Measurements from ENCODE around the gene ERI2.
"Not testable (repeated sequence)": the region's sequence is repeated elsewhere in the genome, so short reads cannot be mapped to it uniquely, and the experiment has no call there.

Gene ERI2

GRCh38 chr16:20818929-20819585 is 12.8 kb upstream of the ERI2 start:
- H3K27me3 ChIP-seq (ENCODE audit: control insufficient read depth in 1 of 2, insufficient read depth in 2 of 2, low read length in 2 of 2): no peaks in the 10 kb centered on the region
- no peaks in the 10 kb centered on the region for H3K36me3 ChIP-seq (ENCODE audit: control insufficient read depth in 2 of 2, insufficient read depth in 2 of 2, low read length in 2 of 2)
- H3K9ac ChIP-seq (ENCODE audit: low read length in 2 of 2): no peak overlapping the region
- no peak overlapping the region for H3K27ac ChIP-seq (ENCODE audit: low read length)
- H3K4me1 ChIP-seq (ENCODE audit: control insufficient read depth, insufficient read depth, low read length): no peaks in the 10 kb centered on the region
- no peaks in the 10 kb centered on the region for H3K9me3 ChIP-seq (ENCODE audit: control insufficient read depth in 2 of 2, low read length in 2 of 2)
- H3K4me3 ChIP-seq (ENCODE audit: low read length in 2 of 2): no peak overlapping the region

GRCh38 chr16:20814784-20815183 is 8.5 kb upstream of the ERI2 start:
- Histone ChIP-seq H3K9me3 (ENCODE audit: control insufficient read depth in 2 of 2, low read length in 2 of 2) (no peaks in the 10 kb centered on the region), H3K36me3 (ENCODE audit: control insufficient read depth in 2 of 2, insufficient read depth in 2 of 2, low read length in 2 of 2) (no peaks in the 10 kb centered on the region), H3K27me3 (ENCODE audit: control insufficient read depth in 1 of 2, insufficient read depth in 2 of 2, low read length in 2 of 2) (no peaks in the 10 kb centered on the region), H3K9ac (ENCODE audit: low read length in 2 of 2) (no peak overlapping the region), H3K4me3 (ENCODE audit: low read length in 2 of 2) (no peak overlapping the region), H3K27ac (ENCODE audit: low read length) (no peak overlapping the region), H3K4me1 (ENCODE audit: control insufficient read depth, insufficient read depth, low read length) (no peaks in the 10 kb centered on the region)

GRCh38 chr16:20812510-20812909 is 6.2 kb upstream of the ERI2 start:
- H3K36me3 ChIP-seq (ENCODE audit: control insufficient read depth in 2 of 2, insufficient read depth in 2 of 2, low read length in 2 of 2): no peaks in the 10 kb centered on the region
- no peak overlapping the region for H3K4me3 ChIP-seq (ENCODE audit: low read length in 2 of 2)
- H3K27me3 ChIP-seq (ENCODE audit: control insufficient read depth in 1 of 2, insufficient read depth in 2 of 2, low read length in 2 of 2): no peaks in the 10 kb centered on the region
- no peaks in the 10 kb centered on the region for H3K4me1 ChIP-seq (ENCODE audit: control insufficient read depth, insufficient read depth, low read length)
- H3K9me3 ChIP-seq (ENCODE audit: control insufficient read depth in 2 of 2, low read length in 2 of 2): no peaks in the 10 kb centered on the region
- no peak overlapping the region for H3K9ac ChIP-seq (ENCODE audit: low read length in 2 of 2)
- no peak overlapping the region for H3K27ac ChIP-seq (ENCODE audit: low read length)

GRCh38 chr16:20811889-20812439 is 5.7 kb upstream of the ERI2 start:
- H3K36me3 ChIP-seq (ENCODE audit: control insufficient read depth in 2 of 2, insufficient read depth in 2 of 2, low read length in 2 of 2): no peaks in the 10 kb centered on the region
- no peak overlapping the region for H3K27ac ChIP-seq (ENCODE audit: low read length)
- no peaks in the 10 kb centered on the region for H3K9me3 ChIP-seq (ENCODE audit: control insufficient read depth in 2 of 2, low read length in 2 of 2)
- peaks cover 5% of the 10 kb centered on the region for H3K4me1 ChIP-seq (ENCODE audit: control insufficient read depth, insufficient read depth, low read length)
- H3K4me3 ChIP-seq (ENCODE audit: low read length in 2 of 2): no peak overlapping the region
- H3K27me3 ChIP-seq (ENCODE audit: control insufficient read depth in 1 of 2, insufficient read depth in 2 of 2, low read length in 2 of 2): no peaks in the 10 kb centered on the region
- H3K9ac ChIP-seq (ENCODE audit: low read length in 2 of 2): no peak overlapping the region

- Histone ChIP-seq H3K27ac (ENCODE audit: low read length) (no peak overlapping the region), H3K9ac (ENCODE audit: low read length in 2 of 2) (no peak overlapping the region), H3K9me3 (ENCODE audit: control insufficient read depth in 2 of 2, low read length in 2 of 2) (no peaks in the 10 kb centered on the region), H3K4me3 (ENCODE audit: low read length in 2 of 2) (no peak overlapping the region), H3K27me3 (ENCODE audit: control insufficient read depth in 1 of 2, insufficient read depth in 2 of 2, low read length in 2 of 2) (no peaks in the 10 kb centered on the region), H3K36me3 (ENCODE audit: control insufficient read depth in 2 of 2, insufficient read depth in 2 of 2, low read length in 2 of 2) (no peaks in the 10 kb centered on the region), H3K4me1 (ENCODE audit: control insufficient read depth, insufficient read depth, low read length) (peaks cover 8% of the 10 kb centered on the region)
These were observed 1.6 kb upstream of the ERI2 start for GRCh38 chr16:20807862-20808261.

- peak overlapping the region; percentile 87 for H3K27ac ChIP-seq (ENCODE audit: low read length)
These were observed 546 bp downstream of the ERI2 start for GRCh38 chr16:20805684-20806167.

GRCh38 chr16:20803561-20804214 is 2.6 kb downstream of the ERI2 start:
- no peaks in the 10 kb centered on the region for H3K9me3 ChIP-seq (ENCODE audit: control insufficient read depth in 2 of 2, low read length in 2 of 2)
- no peak overlapping the region for H3K4me3 ChIP-seq (ENCODE audit: low read length in 2 of 2)
- peaks cover 8% of the 10 kb centered on the region for H3K4me1 ChIP-seq (ENCODE audit: control insufficient read depth, insufficient read depth, low read length)
- H3K36me3 ChIP-seq (ENCODE audit: control insufficient read depth in 2 of 2, insufficient read depth in 2 of 2, low read length in 2 of 2): peaks cover 0 to 3% of the 10 kb centered on the region in 2 donors
- no peaks in the 10 kb centered on the region for H3K27me3 ChIP-seq (ENCODE audit: control insufficient read depth in 1 of 2, insufficient read depth in 2 of 2, low read length in 2 of 2)
- H3K9ac ChIP-seq (ENCODE audit: low read length in 2 of 2): no peak overlapping the region
- H3K27ac ChIP-seq (ENCODE audit: low read length): no peak overlapping the region

More at GRCh38 chr16:20805684-20806167, 546 bp downstream of the ERI2 start:
- not testable (repeated sequence) for H3K27me3 ChIP-seq (ENCODE audit: control insufficient read depth in 1 of 2, insufficient read depth in 2 of 2, low read length in 2 of 2); H3K4me1 ChIP-seq (ENCODE audit: control insufficient read depth, insufficient read depth, low read length); H3K9me3 ChIP-seq (ENCODE audit: control insufficient read depth in 2 of 2, low read length in 2 of 2); H3K36me3 ChIP-seq (ENCODE audit: control insufficient read depth in 2 of 2, insufficient read depth in 2 of 2, low read length in 2 of 2)
- Histone ChIP-seq H3K9ac (ENCODE audit: low read length in 2 of 2) (peak overlapping the region; percentile 88 to 90), H3K4me3 (ENCODE audit: low read length in 2 of 2) (peak overlapping the region; percentile 77 to 94)

GRCh38 chr16:20803192-20803560 is 3.1 kb downstream of the ERI2 start:
- Histone ChIP-seq H3K9me3 (ENCODE audit: control insufficient read depth in 2 of 2, low read length in 2 of 2) (no peaks in the 10 kb centered on the region), H3K27ac (ENCODE audit: low read length) (no peak overlapping the region), H3K4me1 (ENCODE audit: control insufficient read depth, insufficient read depth, low read length) (peaks cover 8% of the 10 kb centered on the region), H3K9ac (ENCODE audit: low read length in 2 of 2) (no peak overlapping the region), H3K36me3 (ENCODE audit: control insufficient read depth in 2 of 2, insufficient read depth in 2 of 2, low read length in 2 of 2) (peaks cover 0 to 4% of the 10 kb centered on the region in 2 donors), H3K4me3 (ENCODE audit: low read length in 2 of 2) (no peak overlapping the region), H3K27me3 (ENCODE audit: control insufficient read depth in 1 of 2, insufficient read depth in 2 of 2, low read length in 2 of 2) (no peaks in the 10 kb centered on the region)

- Histone ChIP-seq H3K27ac (ENCODE audit: low read length) (no peak overlapping the region), H3K27me3 (ENCODE audit: control insufficient read depth in 1 of 2, insufficient read depth in 2 of 2, low read length in 2 of 2) (no peaks in the 10 kb centered on the region), H3K4me1 (ENCODE audit: control insufficient read depth, insufficient read depth, low read length) (no peaks in the 10 kb centered on the region), H3K9ac (ENCODE audit: low read length in 2 of 2) (no peak overlapping the region), H3K9me3 (ENCODE audit: control insufficient read depth in 2 of 2, low read length in 2 of 2) (no peaks in the 10 kb centered on the region), H3K36me3 (ENCODE audit: control insufficient read depth in 2 of 2, insufficient read depth in 2 of 2, low read length in 2 of 2) (peaks cover 4 to 7% of the 10 kb centered on the region in 2 donors), H3K4me3 (ENCODE audit: low read length in 2 of 2) (no peak overlapping the region)
These were observed 5.0 kb downstream of the ERI2 start for GRCh38 chr16:20801278-20801677.

- H3K4me1 ChIP-seq (ENCODE audit: control insufficient read depth, insufficient read depth, low read length): no peaks in the 10 kb centered on the region
- no peak overlapping the region for H3K4me3 ChIP-seq (ENCODE audit: low read length in 2 of 2)
- no peaks in the 10 kb centered on the region for H3K27me3 ChIP-seq (ENCODE audit: control insufficient read depth in 1 of 2, insufficient read depth in 2 of 2, low read length in 2 of 2)
- no peak overlapping the region for H3K9ac ChIP-seq (ENCODE audit: low read length in 2 of 2)
- peaks cover 4 to 7% of the 10 kb centered on the region in 2 donors for H3K36me3 ChIP-seq (ENCODE audit: control insufficient read depth in 2 of 2, insufficient read depth in 2 of 2, low read length in 2 of 2)
- no peak overlapping the region for H3K27ac ChIP-seq (ENCODE audit: low read length)
- H3K9me3 ChIP-seq (ENCODE audit: control insufficient read depth in 2 of 2, low read length in 2 of 2): no peaks in the 10 kb centered on the region
These were observed 6.7 kb downstream of the ERI2 start for GRCh38 chr16:20799599-20799998.

GRCh38 chr16:20798364-20798763 is 7.9 kb downstream of the ERI2 start:
- Histone ChIP-seq H3K4me3 (ENCODE audit: low read length in 2 of 2) (no peak overlapping the region), H3K4me1 (ENCODE audit: control insufficient read depth, insufficient read depth, low read length) (no peaks in the 10 kb centered on the region), H3K9ac (ENCODE audit: low read length in 2 of 2) (no peak overlapping the region), H3K36me3 (ENCODE audit: control insufficient read depth in 2 of 2, insufficient read depth in 2 of 2, low read length in 2 of 2) (peaks cover 4 to 7% of the 10 kb centered on the region in 2 donors), H3K27ac (ENCODE audit: low read length) (no peak overlapping the region), H3K27me3 (ENCODE audit: control insufficient read depth in 1 of 2, insufficient read depth in 2 of 2, low read length in 2 of 2) (no peaks in the 10 kb centered on the region), H3K9me3 (ENCODE audit: control insufficient read depth in 2 of 2, low read length in 2 of 2) (no peaks in the 10 kb centered on the region)
